VCaP (cell line): ENCODE measurements around the gene FMN2.
"Not testable (repeated sequence)": the region's sequence is repeated elsewhere in the genome, so short reads cannot be mapped to it uniquely, and the experiment has no call there.

Source experiments
- H3K27ac ChIP-seq: fragments of 450-650 bp; 2 replicates; pipeline ENCODE4 v1.5.1; 2017
- CTCF ChIP-seq: fragments of 450-650 bp; conservative IDR thresholded peaks from 2 replicates; pipeline ENCODE4 v1.5.1; 2017; ENCODE audit warnings: mild to moderate bottlenecking, moderate library complexity

Gene FMN2

GRCh38 chr1:240310226-240310925 lies 218.7 kb downstream of the FMN2 start:
- no peak for TF ChIP-seq CTCF
- peak overlapping the region; percentile 43 for H3K27ac ChIP-seq

GRCh38 chr1:240312872-240313271 lies 221.2 kb downstream of the FMN2 start:
- no peak overlapping the region for H3K27ac ChIP-seq
- no peak for TF ChIP-seq CTCF

- H3K27ac ChIP-seq, result peak overlapping the region; percentile 17
- no peak for TF ChIP-seq CTCF
Measured at GRCh38 chr1:240314845-240315801, 223.4 kb downstream of the FMN2 start.

- no peak for TF ChIP-seq CTCF
- no peak overlapping the region for H3K27ac ChIP-seq
Measured at GRCh38 chr1:240319998-240320397, 228.3 kb downstream of the FMN2 start.

- no peak overlapping the region for H3K27ac ChIP-seq
- TF ChIP-seq CTCF, result no peak
Measured at GRCh38 chr1:240320659-240321058, 229.0 kb downstream of the FMN2 start.

- H3K27ac ChIP-seq, result no peak overlapping the region
- TF ChIP-seq CTCF, result no peak
Measured at GRCh38 chr1:240322943-240323342, 231.3 kb downstream of the FMN2 start.

- H3K27ac ChIP-seq, result not testable (repeated sequence)
Measured at GRCh38 chr1:240328382-240328781, 236.7 kb downstream of the FMN2 start.
